CD4-positive, alpha-beta T cell treated with Interferon gamma for 1 hour (primary cell): ENCODE results near the gene PLPP7.
"Not testable (repeated sequence)": the region's sequence is repeated elsewhere in the genome, so short reads cannot be mapped to it uniquely, and the experiment has no call there.

Experiments
- DNase-seq: peaks from one replicate; pipeline ENCODE4 v3.0.0-alpha.2; 2020

PLPP7 gene

DNA sequence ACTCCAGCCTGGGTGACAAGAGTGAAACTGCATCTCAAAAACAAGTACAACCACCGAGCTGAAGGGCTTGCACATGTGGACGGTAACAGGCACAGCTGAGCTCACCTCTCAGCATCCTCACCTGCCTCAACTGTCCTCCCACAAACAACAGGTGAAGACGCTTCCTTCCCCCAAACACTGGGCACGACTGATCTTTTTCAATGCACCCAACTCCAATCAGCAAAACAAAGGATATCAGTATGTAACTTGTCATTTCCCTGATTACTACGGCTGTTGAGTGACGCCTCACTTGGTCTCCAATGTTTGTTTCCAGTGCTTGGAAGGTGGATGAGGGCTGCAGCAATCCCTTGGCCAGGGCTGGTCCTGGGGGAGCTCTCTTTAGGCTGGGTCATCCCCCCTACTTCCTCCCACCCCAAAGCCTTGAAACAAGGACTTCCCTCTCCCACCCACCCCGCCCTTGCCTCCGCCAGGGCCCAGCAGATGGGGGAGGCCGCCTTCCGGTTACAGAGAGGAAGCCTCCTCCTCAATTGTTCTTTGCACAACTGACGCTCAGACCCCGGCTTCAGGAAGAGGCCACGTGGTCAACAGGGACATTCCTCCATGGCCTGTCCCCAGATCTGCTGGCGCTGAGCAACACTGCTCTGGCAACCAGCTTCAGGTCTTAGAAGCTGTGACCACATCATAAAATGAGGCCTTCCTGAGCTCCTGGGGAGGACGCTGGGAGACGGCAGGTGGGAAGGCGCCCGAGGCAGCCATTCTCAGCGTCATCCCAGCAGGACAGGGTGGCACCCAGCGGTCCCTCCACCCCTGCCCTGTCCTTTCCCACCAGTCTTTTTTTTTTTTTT, 19.1 kb upstream of the PLPP7 start:
- peak; percentile 57 for DNase-seq

DNA sequence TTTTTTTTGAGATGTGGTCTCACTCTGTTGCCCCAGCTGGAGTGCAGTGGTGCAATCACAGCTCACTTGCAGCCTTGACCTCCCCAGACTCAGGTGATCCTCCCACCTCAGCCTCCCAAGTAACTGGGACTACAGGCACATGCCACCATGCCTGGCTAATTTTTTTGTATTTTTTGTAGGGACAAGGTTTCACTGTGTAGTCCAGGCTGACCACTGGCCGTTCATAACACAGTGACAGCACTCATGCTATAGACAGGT, 18.6 kb upstream of the PLPP7 start:
- DNase-seq: not testable (repeated sequence)

DNA sequence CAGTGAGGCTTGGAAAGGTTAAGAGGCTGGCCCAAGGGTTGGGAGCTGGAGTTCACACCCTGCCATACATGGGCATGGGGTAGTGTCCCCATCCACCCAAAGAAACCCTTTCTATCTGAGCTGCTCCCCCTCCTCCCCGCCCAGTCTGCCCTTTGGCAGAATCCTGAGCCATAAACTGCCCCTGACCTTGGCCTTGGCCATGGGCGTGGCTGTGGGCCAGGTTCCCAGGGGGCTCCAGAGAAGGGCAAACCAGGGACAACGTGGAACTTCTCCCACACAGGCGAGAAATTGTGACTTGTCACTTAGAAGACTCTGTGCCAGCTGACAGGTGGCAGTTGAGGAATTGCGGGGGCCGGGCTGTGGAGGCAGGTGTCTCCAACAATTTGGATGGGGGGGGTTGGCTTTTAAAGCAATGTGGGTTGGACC, 18.0 kb upstream of the PLPP7 start:
- DNase-seq: no peak

DNA sequence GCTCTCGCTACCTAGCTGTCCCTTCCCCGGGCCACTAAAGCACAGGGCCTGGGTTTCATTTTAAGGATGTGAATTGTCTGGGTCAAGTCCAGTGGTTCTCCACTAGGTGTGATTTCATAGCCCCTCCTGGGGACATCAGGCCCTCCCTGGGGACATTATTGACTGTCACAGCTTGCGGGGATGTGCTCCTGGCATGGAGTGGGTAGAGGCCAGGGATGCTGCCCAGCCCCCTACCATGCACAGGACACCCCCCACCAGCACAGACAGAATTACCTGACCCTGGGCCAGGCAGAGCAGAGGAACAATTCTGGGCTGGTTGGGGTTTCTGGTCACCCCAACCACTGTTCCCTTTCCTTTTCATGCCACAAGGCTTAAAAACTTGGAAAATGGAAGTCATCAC, 17.3 kb upstream of the PLPP7 start:
- DNase-seq: no peak

DNA sequence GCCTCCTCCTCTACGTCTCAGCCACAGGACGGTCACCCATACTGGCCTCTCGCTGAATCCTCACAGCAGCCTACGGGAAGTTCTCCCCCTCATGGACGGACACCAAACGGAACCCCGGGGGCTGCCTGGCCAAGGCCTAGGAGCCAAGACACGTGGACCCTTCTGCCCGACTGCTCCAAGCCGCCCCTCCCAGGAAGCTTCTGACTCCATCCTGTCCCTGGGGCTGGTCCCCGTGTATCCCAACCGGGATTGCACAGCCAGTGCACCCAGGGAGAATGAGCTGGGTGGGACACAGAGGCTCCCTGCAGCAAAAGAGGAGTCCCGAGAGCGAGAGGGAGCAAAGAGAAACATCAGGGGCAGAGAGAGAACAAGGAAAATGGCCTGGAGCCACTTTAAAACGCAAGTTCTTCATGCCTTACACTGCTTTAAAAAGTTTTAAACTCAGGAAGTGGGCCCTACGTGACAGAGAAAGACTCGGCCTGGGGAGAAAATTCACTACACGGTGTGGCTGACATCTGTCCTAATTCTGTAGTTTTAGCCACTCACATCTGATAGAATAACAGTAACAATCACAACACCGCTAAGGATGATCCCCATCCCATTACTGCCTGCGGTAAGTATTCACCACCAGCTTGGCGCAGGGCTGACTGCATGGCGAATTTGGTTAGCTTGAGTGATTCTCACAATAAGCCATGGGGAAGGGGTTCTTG, 16.2 kb upstream of the PLPP7 start:
- no peak for DNase-seq

DNA sequence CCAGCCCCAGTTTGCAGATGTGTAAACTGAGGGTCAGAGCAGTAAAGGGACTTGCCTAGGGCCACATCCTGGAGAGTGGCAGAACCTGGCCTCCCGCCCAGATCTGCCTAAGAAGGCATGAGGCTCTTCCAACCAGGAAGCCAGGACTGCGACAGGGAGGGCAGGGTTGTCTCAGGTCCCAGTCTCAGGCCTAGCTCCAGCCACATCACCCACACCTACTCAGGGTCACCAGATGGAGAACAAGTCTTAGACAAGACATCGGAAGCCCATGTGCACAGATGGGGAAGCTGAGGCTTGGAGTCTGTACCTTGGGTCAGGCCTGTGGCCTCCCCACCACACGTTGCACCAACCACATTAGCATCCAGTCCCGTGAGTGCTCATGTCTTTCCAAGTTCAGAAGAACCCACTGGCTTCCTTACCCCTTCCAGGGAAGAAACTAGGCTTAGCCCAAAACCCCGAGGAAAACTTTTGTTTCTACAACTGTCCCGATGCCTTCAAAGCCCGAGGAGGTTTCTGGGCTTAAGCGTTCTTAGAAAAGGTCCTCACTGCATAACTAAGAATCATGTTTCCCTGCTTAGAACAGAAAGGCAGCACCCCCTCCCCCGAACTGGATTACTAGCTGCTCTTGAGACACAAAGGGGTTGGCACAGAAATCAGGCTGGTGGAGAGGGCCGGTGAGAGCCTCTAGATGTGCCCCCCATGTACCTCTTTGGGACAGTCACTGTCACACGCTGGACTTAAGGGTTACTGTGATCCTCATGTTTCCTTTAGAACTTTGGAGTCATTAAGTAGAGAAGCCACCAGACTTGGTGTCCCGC, 15.5 kb upstream of the PLPP7 start:
- no peak for DNase-seq

DNA sequence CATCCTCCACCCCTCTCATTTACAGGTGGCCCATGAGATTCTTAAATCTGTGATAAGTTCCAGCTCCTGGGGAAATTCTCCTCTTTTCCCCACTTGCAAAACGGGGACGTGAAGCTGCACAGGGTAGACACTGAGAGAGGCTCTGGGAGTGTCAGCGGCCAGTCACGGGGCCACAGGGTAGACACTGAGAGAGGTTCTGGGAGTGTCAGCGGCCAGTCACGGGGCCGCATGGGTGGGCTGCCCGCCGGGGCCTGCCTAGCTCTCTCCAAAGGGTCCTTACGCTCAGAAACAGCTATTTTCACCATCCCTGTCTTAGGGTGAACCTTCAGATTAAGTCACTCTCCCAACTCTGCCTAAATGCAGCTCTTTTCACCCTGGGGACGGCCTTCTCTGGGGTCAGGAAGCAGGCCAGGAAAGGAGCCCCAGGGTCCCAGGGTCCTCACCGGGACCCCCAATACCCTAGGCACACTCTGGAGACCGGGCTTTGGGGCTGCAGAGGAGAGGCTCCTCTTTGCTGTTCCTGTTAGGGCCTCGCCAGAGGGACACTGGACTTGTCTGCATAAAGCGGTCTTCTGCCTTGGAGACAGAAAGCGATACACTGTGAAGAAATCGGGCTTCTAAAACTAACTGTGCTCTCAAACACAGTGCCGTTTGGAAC, 14.7 kb upstream of the PLPP7 start:
- DNase-seq: no peak

DNA sequence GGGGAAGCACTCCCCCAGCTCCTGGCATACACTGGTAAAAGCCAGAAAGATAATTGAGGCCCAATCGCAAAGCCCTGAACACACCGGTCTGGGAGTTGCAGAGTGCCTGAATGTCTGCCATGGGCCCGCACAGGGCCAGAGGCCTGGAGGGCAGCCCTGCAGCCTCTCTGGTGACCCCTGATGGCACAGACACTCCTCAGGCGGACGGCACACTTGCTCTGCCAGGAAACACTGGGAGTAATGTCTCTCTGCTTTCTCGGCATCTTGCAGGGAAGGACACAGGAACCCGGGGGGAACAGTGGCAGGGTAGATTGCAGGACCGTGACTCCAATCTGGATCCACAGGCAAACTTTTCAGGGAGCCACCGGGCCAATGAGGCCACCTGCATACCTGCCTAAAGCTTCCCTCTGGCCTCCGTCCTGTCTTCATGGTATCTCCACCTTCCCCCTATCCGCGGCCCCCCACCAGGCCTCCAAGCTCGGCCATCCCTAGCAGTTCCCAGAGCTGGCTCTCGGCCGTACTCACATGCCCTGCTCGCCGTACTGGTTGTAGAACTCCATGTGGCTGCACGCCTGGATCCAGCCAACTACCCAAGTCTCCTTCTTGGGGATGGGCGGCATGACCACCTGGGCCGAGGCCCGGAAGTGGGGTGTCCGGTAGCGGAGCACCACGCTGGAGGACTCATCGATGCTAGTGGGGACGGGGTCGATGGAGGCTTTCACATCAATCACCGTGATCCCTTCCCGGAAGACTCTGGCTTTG, 14.0 kb upstream of the PLPP7 start:
- no peak for DNase-seq

DNA sequence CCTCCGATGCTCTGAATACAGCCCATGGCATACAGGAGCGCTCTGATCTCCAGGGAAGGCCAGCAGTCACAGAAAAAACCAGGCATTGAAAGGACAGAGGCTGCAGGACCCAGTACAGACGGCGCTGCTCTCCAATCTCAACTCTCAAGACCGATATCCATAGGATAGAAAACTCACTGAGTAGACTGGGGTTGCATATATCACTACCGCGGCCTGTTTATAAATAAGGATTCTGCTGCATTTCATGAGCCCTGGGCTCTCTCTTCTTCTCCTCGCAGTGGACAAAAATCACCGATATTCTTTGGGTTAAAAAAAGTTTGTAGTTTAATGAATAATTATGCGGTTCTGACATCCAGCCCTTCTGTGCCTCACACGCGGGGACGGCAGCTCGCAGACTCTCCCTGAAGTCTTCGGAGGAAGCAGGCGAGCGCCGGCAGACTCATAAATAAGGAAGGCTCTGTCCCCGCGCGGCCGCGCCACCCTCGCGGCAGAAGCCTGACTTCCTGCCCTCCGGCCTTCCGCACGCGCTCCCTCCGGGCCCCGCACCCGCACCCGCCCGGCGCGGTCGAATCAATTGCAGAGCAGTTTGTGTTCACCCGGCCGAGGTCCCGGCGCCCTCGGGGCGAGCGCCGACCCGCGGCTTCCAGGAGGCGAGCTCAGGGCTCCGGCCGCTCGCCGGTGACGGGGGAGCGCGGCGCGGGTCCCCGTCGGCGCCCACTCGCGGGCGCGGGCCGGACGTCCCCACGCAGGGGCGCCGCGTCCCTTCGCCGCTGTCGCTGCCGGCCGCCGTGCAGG, 13.2 kb upstream of the PLPP7 start, which contains the start of gene FAM78A:
Gene FAM78A (minus strand): TSS at position 417 of the 795 bp plus-strand sequence. CDS start 331 bp downstream, at position 86.
- peak; percentile 49 for DNase-seq

DNA sequence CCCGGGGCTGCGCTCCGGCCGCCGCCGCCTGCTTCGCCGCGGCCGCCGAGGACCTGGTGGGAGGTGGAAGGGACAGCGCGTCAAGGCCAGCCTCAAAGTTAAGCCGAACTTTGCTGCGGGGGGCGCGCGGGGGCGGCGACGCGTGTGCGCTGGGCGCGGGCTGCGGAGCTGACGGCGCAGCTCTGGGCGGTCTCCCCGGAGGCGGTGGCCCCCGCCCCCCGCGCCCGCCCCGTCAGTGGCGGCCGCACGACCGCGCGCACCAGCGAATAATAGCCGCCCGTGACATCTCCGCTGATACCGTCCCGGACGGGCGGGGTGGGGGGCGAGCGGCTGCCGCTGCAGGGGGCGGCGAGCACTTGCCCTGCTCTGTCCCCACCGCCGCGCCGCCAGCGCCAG, 12.6 kb upstream of the PLPP7 start:
- no peak for DNase-seq

DNA sequence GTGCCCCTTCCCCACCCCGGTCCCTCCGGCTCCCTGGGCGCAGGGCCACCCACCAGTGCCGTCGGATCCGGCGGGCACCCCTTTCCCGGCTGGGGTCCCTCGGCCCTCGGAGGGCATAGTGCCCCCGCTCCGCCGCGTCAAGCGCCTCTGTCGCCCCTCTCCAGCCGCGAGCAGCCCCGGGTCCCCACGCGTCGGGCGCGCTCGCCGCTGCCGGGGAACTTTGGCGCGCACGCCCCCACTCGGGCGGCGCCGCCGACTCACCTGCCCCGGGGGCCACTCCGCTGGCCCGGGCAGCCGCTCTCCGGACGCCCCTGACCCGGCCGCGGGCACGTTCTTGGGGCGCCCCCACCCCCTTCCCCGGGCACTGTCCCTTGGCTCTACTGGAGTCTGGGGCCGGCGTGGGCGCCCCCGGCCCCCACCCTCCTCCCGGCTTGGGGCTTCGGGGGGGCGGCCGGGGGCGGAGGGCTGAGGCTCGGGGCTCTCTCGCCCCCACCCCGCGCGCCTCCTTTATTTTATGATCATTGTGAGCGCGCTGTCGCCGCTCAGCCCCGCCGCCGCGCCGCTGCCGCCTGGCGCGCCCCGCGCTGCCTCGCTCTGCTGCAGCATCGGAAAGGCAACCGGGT, 12.1 kb upstream of the PLPP7 start:
- DNase-seq: no peak

DNA sequence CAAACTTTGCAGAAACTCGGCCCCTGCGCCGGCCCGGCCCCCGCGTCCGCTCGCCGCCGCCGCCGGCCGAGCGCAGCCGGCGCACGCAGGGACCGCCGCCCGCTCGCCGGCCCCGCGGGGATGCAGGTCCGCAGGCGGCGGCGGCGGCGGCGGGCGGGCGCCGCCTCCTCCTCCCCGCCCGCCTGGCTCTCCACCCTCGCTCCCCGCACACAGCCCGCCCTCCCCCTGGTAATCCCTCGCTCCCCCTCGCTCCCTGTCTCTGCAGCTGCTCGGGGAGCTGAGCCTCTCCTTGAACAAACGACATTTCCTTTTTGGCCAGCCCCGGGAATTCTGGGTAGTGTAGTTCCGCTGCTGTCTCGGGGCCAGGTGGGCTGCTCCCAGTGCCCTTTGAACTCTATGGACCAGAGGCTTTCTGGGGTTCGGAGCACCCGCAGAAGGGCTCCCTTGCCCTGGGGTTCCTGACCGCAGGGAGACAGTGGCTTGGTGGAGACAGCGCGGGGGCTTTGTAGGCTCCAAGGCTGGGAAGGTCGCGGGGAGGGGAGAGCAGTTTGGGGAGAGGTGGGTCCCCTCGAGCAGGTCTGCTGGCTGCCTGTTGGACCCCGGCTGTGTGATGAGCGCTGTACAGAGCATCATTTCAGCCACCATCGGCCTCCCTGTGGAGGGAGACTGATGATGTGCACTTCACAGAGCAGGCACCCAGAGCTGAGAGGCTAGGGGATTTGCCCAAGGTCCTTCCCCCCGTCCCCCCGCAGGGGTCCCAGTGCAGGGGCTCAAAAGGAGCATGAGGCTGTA, 11.4 kb upstream of the PLPP7 start:
- peak; percentile 77 for DNase-seq

DNA sequence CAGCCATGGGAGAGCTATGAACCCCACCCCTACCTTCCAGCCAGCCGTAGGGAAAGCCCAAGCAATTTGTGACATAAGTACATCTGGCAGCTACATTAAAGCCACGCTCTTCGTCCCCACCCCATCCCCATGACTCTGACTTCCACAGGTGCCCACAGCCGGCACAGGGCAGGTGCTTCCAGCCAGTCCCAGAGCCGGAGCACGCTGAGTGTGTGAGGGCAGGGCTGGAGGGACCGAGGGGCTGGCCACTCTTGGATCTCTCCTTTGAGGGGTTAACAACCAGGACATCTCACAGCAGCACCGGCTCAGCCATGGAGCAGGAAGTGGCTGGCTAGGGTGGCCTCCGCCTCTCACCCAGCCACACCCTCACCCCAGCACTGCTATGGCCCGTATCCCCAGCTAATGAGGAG, 10.8 kb upstream of the PLPP7 start:
- no peak for DNase-seq

DNA sequence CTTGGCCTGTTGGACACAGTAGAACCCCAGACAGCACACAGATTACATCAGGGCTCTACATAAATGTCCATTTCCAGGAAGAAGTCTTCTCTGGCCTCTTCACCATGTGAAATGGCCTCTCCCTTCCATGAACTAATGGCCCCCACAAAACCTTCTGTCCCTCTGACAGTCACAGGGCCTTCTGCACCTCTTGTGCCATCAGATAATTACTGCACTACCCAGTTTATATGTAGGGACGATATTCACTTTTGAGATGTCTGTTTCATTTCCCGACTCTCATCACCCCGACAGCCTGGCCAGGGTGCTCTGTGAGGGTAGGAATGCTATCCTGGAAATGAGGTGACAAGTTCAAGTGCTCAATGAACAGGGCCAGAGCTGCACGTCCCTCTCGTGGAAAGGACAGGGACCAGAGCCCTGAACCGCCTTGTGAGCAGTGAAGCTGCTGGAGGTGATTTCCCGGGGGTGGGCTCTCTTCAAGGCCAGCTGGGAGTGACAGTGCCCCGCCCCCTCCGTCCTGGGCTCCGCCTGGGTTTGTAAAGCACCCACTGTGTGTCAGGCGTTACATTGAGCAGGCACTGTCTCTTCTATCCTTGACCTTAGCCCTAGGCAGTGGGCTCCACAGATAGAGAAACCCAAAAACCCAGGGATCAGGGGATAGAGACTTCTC, 10.2 kb upstream of the PLPP7 start:
- DNase-seq: no peak

DNA sequence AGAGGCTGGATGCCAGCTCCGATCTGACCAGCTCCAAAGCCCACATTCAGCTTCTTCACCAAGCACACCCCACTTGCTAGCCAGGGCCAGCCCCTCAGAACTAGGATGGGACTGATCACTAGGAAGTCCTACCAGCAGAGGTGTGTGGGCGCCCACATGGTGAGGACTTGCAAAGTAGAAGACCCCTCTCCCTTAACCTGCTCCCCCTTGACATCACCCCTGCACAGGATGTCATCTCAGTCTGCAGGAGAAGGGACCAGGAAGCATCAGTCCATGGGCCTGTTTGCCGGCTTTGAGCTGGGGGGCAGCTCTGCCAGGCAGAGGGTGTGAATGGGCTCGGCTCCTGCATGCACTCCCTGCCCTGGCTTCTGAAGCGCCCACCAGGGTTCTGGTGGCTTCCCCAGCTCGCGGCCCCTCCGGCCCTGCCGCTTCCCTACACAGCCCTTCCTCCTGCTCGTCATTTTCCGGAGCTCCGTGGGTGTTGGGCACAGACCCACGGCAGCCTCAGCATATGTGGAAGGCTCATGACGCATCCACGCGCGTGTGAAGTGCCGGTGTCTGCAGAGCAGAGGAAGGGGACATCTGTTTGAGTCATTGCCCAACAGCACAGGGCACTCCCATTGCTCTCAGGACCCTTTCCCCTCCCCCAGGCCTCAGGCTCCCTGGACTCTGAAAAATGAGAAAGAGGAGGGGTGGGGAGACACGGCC, 9.5 kb upstream of the PLPP7 start:
- DNase-seq: peak; percentile 15

DNA sequence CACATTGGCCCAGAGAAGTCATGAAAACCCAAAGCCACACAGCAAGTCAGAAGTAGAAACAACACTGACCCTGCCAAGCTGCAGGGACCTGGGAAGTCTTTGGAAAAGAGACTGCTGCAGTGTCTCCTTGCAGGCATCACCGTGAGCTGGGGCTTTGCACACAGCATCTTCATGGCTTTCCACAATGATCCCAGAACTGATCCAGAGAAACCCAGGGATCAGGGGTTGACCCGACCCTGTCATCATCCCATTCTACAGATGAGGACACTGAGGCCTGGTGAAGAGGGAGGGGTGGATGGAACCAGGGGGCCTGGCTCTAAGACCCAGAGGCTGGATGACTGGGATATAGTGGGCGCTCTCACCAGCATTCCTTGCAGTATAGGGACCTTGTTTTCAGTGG, 8.9 kb upstream of the PLPP7 start:
- no peak for DNase-seq

DNA sequence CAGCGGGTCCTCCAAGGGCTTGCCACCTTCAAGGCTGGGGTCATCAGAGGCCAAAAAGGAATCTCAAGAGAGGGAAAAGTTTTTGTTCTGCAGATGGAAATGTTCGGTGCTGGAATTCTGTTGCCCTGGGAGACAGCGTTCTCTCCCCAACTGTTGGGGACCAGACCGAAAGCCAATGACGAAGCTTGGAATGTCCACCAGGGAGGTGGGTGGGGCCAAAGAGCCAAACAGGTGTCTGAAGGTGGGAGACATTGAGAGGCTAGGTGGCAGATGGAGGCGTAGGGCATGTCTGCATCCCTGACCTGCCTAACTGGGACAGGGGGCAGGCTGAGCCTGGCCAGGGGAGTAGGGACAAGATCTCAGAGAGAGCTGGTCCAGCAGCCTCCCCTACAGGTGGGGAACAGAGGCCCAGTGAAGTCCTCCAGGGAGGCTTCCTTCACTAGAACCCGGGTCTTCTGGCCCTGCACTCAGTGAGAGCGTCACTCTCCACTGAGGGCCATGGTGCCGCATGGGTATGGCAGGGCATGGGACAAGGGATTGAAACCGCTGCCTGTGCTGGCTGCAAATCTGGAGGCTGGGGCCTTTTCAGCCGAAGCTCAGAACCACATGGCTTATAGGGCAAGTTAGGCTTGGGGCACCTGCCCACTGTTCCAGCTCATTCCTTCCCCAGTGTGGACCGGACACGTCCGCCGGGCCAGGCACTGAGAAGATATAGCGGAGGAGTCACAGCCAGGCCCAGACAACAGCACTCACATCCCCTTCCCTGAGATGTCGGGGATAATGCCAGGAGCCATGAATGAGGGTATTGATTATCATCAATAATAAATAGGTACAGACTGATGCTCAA, 8.2 kb upstream of the PLPP7 start:
- no peak for DNase-seq

DNA sequence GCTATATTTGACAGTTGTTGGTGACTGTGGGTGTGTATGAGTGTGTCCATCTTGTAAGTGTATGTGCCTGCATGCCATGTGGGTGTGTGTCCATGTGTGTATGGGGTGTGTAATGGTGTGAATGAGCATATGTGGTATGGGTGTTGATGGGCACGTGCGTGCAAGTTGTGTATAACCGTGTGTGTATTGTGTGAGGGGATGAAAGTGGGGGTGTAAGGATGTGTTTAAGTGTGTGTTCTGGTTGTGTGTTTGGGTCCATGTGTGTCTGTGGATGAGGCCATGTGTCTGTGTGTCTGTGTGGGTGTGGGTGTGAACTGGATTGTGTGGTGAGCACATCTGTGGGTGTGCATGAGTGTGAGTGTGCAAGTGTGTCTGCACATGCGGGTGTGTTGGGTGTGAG, 7.3 kb upstream of the PLPP7 start:
- no peak for DNase-seq
